GM18870 (cell line): ENCODE data around the gene TNFRSF25.
"Not testable (repeated sequence)": the region's sequence is repeated elsewhere in the genome, so short reads cannot be mapped to it uniquely, and the experiment has no call there.

Experiments used
- ATAC-seq: cut with Tn5 transposase; IDR thresholded peaks from one replicate; pipeline ENCODE4 v1.9.1; 2021; ENCODE audit warnings: moderate library complexity; ENCODE audit not compliant: unreplicated experiment

Gene TNFRSF25

DNA sequence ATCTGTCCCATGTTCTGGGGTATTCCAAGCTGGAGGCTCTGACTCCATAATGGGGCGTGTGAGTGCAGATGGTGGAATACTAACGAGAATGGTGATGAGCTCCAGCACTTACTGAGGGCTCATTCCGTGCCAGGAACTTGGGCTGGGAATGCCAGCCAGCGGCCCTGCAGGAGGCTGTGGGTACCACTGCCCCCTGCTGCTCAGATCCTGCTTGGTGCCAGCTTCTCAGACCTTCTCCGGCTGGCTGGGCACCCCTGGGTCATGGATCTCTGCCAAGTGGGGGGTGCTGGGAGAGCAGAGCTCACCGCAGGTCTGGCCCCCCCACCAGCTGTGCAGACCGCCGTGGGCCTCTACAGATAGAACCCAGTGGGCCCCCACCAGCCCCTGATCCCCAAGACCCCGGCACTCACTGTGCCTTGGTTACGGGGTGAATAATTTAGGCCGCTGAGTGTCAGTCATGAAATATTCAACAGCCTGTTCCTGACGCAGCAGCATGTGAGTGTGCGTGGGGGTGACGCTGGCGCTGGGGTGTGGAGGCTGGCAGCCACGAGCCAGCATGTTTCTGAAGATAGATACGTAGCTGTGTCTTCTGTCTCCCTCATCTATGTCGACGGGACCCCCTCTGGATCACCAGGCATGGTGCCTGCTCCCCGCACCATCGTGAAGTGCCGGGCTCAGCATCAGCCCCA, 28.8 kb downstream of the TNFRSF25 start:
- ATAC-seq = not testable (repeated sequence)

- not testable (repeated sequence) for ATAC-seq
Observed at GRCh38 chr1:6436277-6436676, 29.7 kb downstream of the TNFRSF25 start.

- ATAC-seq = no peak
Observed at GRCh38 chr1:6435547-6435946, 30.4 kb downstream of the TNFRSF25 start.

GRCh38 chr1:6435129-6435528, 30.8 kb downstream of the TNFRSF25 start:
- ATAC-seq = no peak

DNA sequence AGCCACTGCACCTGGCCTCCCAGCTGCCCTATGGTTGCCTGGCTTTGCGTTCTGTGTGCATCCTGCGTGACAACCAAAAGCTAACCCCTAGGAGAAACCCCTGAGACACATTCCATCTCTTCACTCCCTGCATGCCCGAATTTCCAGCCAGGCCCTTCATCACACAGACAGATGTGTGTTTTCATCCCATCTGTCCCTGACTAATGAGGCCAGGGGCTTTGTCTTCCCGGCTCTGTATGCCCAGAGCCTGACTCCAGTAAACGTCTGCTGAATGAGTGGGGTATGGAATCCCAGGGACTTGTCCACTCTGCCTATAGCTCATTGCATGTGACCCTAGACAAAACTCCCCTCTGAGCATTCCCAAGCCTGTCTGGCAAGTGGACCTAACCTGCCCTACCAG, 31.8 kb downstream of the TNFRSF25 start:
- ATAC-seq = no peak

- ATAC-seq = not testable (repeated sequence)
Observed at GRCh38 chr1:6431645-6432579, 34.1 kb downstream of the TNFRSF25 start.

- ATAC-seq = not testable (repeated sequence)
Observed at GRCh38 chr1:6429660-6430411, 36.1 kb downstream of the TNFRSF25 start.

- not testable (repeated sequence) for ATAC-seq
Observed at GRCh38 chr1:6428453-6428852, 37.5 kb downstream of the TNFRSF25 start.

DNA sequence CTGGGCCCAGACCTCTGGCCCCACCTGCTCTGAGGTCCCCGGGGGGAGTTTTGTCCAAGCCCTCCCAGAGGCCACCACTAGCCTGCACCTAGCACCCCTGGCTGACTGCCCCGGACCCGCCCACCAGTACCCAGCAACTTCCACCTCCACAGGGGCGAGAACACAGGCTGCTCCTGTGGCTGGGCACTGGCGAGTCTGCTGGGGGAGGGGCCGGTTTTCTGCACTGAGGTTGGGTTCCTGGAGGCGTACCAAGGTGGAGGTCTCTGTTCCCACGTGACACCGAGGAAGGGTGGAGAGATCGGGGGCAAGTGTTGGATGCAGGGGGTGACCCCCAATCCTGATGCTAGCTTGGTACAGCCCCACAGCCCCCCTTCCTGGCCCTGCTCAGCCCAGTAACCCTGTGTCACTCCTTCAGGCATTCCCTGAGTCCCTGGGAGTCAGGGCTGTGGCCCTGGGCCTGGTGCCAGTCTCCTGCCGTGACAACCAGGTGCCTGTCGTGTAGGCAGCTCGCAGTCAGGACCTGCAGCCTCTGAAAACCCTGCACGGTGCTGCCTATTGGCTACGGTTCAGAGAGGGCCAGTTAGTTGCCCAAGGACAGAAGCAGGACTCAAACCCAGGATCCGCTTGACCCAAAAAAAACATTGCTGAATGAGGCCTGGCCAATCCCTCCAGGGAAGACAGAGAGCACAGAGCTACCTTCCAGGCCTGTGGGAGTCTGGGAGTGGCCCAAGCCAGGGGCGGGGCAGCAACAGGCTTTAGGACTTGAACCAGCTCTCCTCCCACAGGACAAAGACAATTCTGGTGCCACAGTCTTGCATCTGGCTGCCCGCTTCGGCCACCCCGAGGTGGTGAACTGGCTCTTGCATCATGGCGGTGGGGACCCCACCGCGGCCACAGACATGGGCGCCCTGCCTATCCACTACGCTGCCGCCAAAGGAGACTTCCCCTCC, 38.3 kb downstream of the TNFRSF25 start:
- no peak for ATAC-seq

GRCh38 chr1:6426972-6427350, 39.0 kb downstream of the TNFRSF25 start:
- ATAC-seq = no peak

DNA sequence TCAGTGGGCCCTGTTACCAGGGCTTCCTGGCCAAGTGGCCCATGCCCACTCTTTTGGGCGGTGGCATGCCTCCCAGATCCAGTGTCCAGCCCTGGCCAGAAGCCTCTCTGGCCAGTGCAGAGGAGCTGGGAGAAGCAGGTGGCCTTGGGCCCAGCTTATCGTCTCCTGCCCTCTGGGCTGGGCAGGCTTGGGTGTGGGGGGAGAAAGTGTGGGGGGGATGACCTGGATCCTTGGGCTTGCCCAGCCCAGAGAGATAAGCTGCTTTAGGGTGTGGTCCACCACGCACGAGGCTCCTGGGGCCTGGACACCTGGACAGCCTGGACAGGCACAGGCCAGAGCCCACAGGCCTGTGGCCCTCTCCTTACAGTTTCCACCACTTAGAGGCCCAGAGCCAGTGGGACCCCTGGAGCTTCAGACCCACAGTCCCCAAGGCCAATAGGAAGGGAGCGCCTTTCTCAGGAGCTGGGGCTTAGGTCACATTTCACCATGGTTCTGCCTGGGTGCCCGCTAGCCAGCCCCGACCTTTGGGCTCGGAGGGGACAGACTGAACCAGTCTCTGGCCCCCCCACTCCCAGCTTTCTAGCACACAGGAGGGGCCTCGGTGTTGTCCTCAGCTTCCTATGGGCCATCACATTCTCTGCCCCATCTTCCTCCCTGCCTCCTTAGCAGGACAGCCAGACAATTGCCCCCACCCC, 39.5 kb downstream of the TNFRSF25 start:
- ATAC-seq = no peak

DNA sequence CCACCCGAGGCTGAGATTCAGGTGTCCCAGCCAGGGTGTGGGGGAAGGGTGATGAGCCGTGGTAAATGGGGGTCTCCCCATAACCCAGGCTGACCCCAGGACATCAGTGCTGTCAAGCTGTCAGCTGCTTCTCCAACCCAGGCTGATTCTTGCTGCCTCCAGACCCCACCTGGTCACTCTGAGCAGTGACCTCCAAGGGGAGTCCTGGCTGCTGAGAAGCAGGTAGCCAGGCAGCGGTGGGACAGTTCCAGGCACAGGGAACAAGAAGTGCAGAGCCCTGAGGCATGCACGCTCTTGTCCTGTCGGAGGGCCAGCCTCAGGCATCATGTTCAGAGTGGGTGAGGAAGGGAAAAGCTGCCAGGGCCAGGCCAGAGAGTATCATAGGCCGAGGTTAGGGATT, 40.3 kb downstream of the TNFRSF25 start:
- no peak for ATAC-seq

DNA sequence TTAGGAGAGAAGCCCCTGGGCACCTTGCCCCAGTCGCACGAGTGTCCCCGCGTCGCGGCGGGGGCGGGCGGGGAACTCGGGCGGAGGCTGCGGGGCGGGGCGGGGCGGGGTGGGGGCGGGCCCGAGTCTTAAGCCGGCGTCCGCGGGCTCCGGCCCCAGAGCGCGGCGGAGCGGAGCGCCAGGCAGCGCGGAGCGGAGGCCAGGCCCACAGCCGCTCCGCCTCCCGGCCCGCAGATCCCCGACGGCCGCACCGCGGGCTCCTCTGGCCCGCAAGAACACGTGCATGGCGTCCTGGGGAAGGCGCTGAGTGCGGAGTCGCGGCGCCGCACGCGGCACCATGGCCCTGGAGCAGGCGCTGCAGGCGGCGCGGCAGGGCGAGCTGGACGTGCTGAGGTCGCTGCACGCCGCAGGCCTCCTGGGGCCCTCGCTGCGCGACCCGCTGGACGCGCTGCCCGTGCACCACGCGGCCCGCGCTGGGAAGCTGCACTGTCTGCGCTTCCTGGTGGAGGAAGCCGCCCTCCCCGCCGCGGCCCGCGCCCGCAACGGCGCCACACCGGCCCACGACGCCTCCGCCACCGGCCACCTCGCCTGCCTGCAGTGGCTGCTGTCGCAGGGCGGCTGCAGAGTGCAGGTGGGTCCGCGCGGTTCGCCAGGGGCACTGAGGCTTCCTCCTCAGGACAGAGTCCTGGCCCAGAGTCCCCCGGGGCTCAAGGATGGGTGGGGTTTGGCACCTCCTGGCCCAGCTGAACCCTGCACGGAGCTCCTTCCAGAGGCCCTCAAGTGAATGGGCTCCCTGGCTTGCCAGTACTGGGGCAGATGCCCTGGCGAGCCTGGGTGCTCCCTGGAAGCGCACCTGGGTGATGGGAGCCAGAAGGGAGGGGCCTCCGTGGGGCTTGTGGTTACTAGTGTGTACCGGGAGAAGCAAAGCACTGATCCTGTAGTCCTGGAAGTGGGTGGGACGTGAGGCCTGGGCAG, 41.1 kb downstream of the TNFRSF25 start, which contains the start of gene ESPN:
TSS of gene ESPN (plus strand) at position 158 of the 975 bp plus-strand sequence. CDS start at position 338, 180 bp downstream.
- ATAC-seq = no peak

GRCh38 chr1:6424000-6424565, 41.9 kb downstream of the TNFRSF25 start:
- ATAC-seq = no peak

DNA sequence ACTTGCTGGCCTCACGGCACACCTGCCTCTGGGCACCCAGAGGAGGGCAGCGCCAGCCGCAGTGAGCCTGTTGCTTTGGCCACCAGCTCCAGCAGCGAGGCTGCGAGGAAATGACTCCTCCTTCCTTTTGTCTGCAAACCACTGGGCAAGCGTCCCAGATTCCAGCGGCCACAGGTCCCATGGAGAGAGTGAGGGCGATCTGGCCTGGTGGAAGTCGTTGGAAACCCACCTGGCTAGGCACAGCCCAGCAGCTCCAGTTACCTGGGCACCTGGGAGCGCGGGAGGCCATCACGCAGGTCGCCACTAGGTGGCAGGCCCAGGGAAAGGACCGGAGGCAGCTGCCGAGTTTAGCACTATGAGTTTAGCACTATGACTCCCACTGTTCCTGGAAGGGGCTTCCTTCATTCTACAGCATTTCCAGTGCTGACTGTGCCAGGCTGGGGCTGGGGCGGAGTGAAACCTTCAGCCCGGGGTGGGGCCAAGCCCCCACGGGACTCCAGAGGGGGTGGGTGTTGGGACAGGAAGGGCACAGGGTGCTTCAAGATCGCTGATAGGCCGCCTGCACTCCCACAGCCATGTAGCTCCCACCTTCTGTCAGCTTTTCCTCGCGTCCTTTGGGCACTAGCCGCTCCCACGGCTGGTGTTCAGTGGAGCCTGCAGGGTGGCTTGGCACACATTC, 42.5 kb downstream of the TNFRSF25 start:
- no peak for ATAC-seq

DNA sequence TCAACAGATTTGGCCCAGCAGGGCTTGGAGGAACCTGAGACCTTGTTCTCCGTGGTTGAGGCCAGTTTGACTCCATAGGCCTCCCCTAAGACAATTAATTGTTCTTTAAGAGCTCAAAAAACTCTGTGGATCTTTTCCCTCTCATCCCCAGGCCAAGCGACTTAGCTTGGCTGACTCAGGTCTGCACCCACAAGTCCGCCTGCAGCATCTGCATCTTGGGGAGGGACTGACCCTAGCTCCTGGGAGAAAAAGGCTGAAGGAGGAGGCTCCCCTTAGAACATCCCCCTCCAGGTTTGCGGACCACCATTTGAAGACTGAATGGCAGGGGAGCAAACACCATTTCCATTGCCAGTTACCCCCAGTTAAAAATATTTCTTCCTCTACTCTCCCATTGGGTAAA, 44.7 kb downstream of the TNFRSF25 start:
- no peak for ATAC-seq

DNA sequence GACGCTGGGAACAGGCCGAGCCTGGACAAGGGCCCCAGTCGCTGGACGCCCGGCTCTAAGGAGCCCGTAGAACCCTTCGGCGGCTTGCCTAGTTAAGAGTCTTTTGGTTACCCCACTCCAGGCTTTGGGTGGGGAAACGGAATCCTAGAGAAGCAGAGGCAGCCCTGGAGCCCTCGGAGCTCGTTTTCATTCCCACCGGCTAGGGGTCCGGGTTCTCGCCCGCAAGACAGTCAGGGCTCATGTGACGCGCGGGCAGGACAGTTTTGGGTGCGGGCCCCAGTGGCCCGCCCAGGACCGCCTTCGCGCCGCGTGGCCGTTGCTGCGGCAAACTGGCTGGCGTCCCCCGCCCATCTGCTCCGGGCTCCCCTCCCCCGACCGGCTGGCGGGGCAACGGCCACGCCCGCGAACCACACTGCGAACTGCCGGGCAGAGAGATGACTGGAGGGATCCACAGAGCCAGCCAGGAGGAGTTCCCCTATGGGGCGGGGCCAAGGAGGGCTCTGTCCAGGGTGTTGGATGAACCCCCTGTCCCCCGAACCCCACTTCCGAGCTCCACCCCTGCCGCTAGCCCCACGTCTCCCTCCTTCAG, 45.4 kb downstream of the TNFRSF25 start:
- no peak for ATAC-seq
